Nephron (organoid): ENCODE data around the gene INSR.

Experiments
- H3K27ac Mint-ChIP-seq, 3 experiments: 2 replicates each; pipeline ENCODE4 v1.8.0; 2020; ENCODE audit warnings: mixed read lengths in 3 of 3, mild to moderate bottlenecking in 2 of 3, moderate library complexity in 1 of 3
- H3K27me3 Mint-ChIP-seq: 2 replicates; pipeline ENCODE4 v1.8.0; 2021; ENCODE audit warnings: low read depth, mild to moderate bottlenecking, moderate library complexity, mixed read lengths
- H3K36me3 Mint-ChIP-seq: 2 replicates; pipeline ENCODE4 v1.8.0; 2020; ENCODE audit warnings: low read depth, mixed read lengths
- H3K4me1 Mint-ChIP-seq: 2 replicates; pipeline ENCODE4 v1.8.0; 2020; ENCODE audit warnings: mixed read lengths
- H3K4me3 Mint-ChIP-seq, 3 experiments: 2 replicates each; pipeline ENCODE4 v1.8.0; 2020; ENCODE audit warnings: mild to moderate bottlenecking in 3 of 3, mixed read lengths in 3 of 3, moderate library complexity in 2 of 3
- H3K9me3 Mint-ChIP-seq: 2 replicates; pipeline ENCODE4 v1.8.0; 2020; ENCODE audit warnings: mixed read lengths
- CTCF ChIP-seq, 3 experiments: fragments of 200-600 bp; sonication (generic); IDR thresholded peaks; one replicate each; pipeline ENCODE4 v1.5.0; 2021; ENCODE audit warnings: antibody characterized with exemption in 3 of 3; ENCODE audit not compliant: unreplicated experiment in 3 of 3

The INSR gene

GRCh38 chr19:7140137-7140536 is 154.1 kb downstream of the INSR start:
- no peaks in the 10 kb centered on the region for H3K9me3 Mint-ChIP-seq
- no peaks in the 10 kb centered on the region for H3K4me1 Mint-ChIP-seq
- no peak for TF ChIP-seq CTCF (IDR thresholded peaks at IDR 0.05; ENCODE audit: unreplicated experiment in 3 of 3)

GRCh38 chr19:7139095-7139494 is 155.1 kb downstream of the INSR start:
- no peak overlapping the region for H3K27ac Mint-ChIP-seq
- no peak overlapping the region for H3K4me3 Mint-ChIP-seq
- H3K27me3 Mint-ChIP-seq, result no peaks in the 10 kb centered on the region
- H3K4me1 Mint-ChIP-seq, result peaks cover 5% of the 10 kb centered on the region
- TF ChIP-seq CTCF (IDR thresholded peaks at IDR 0.05; ENCODE audit: unreplicated experiment in 3 of 3), result no peak
- no peaks in the 10 kb centered on the region for H3K9me3 Mint-ChIP-seq
- peaks cover 70% of the 10 kb centered on the region for H3K36me3 Mint-ChIP-seq

More at GRCh38 chr19:7140137-7140536, 154.1 kb downstream of the INSR start:
- Mint-ChIP-seq H3K27me3 (no peaks in the 10 kb centered on the region), H3K4me3 (no peak overlapping the region), H3K27ac (no peak overlapping the region), H3K36me3 (peaks cover 71% of the 10 kb centered on the region)

- H3K27ac Mint-ChIP-seq, result no peak overlapping the region
- no peaks in the 10 kb centered on the region for H3K9me3 Mint-ChIP-seq
- H3K4me3 Mint-ChIP-seq, result no peak overlapping the region
- H3K27me3 Mint-ChIP-seq, result no peaks in the 10 kb centered on the region
- H3K4me1 Mint-ChIP-seq, result peaks cover 5% of the 10 kb centered on the region
- H3K36me3 Mint-ChIP-seq, result peaks cover 67% of the 10 kb centered on the region
- no peak for TF ChIP-seq CTCF (IDR thresholded peaks at IDR 0.05; ENCODE audit: unreplicated experiment in 3 of 3)
These were observed 155.8 kb downstream of the INSR start for GRCh38 chr19:7138402-7138801.

- no peaks in the 10 kb centered on the region for H3K9me3 Mint-ChIP-seq
- H3K4me3 Mint-ChIP-seq, result no peak overlapping the region
- no peak for TF ChIP-seq CTCF (IDR thresholded peaks at IDR 0.05; ENCODE audit: unreplicated experiment in 3 of 3)
- no peak overlapping the region for H3K27ac Mint-ChIP-seq
- no peaks in the 10 kb centered on the region for H3K27me3 Mint-ChIP-seq
- H3K4me1 Mint-ChIP-seq, result peaks cover 5% of the 10 kb centered on the region
- peaks cover 60% of the 10 kb centered on the region for H3K36me3 Mint-ChIP-seq
These were observed 157.1 kb downstream of the INSR start for GRCh38 chr19:7137120-7137519.

GRCh38 chr19:7132054-7132453 is 162.2 kb downstream of the INSR start:
- Mint-ChIP-seq H3K36me3 (peaks cover 56% of the 10 kb centered on the region), H3K4me3 (no peak overlapping the region), H3K4me1 (peaks cover 5% of the 10 kb centered on the region), H3K9me3 (no peaks in the 10 kb centered on the region), H3K27me3 (no peaks in the 10 kb centered on the region), H3K27ac (no peak overlapping the region)
- no peak for TF ChIP-seq CTCF (IDR thresholded peaks at IDR 0.05; ENCODE audit: unreplicated experiment in 3 of 3)

GRCh38 chr19:7130043-7130442 is 164.2 kb downstream of the INSR start:
- H3K27me3 Mint-ChIP-seq, result no peaks in the 10 kb centered on the region
- no peak overlapping the region for H3K4me3 Mint-ChIP-seq
- H3K27ac Mint-ChIP-seq, result no peak overlapping the region
- TF ChIP-seq CTCF (IDR thresholded peaks at IDR 0.05; ENCODE audit: unreplicated experiment in 3 of 3), result no peak
- H3K4me1 Mint-ChIP-seq, result peaks cover 5% of the 10 kb centered on the region
- peaks cover 6% of the 10 kb centered on the region for H3K9me3 Mint-ChIP-seq
- peaks cover 62% of the 10 kb centered on the region for H3K36me3 Mint-ChIP-seq
